ENCODE results near the gene NOP53. TPM values are rescaled to one million over a fixed set of nuclear protein-coding genes. Genes with fewer than 3 reads are reported as not detected.
"Not testable (repeated sequence)": the region's sequence is repeated elsewhere in the genome, so short reads cannot be mapped to it uniquely, and the experiment has no call there.

NOP53 gene
- polyA plus RNA-seq, 12 donors: 369 to 542 (median 460) TPM; not detected in 1

GRCh38 chr19:47767349-47767748, 22.0 kb downstream of the NOP53 start:
- no peak for DNase-seq

- no peak for DNase-seq
These were observed 23.3 kb downstream of the NOP53 start for GRCh38 chr19:47768604-47769003.

- DNase-seq: no peak
These were observed 24.2 kb downstream of the NOP53 start for GRCh38 chr19:47769534-47769933.

GRCh38 chr19:47771291-47771690, 25.9 kb downstream of the NOP53 start:
- not testable (repeated sequence) for DNase-seq

- no peak for DNase-seq
These were observed 31.2 kb downstream of the NOP53 start for GRCh38 chr19:47776568-47776967.

GRCh38 chr19:47777245-47778048, 32.1 kb downstream of the NOP53 start:
- not testable (repeated sequence) for DNase-seq

- DNase-seq: peak; percentile 85
These were observed 33.0 kb downstream of the NOP53 start, which contains the start of gene SELENOW for GRCh38 chr19:47778049-47778953. Gene SELENOW (plus strand): TSS chr19:47778703. CDS start chr19:47778786, 83 bp downstream.

GRCh38 chr19:47778954-47779351, 33.6 kb downstream of the NOP53 start:
- DNase-seq: no peak

- DNase-seq: no peak
These were observed 34.3 kb downstream of the NOP53 start for GRCh38 chr19:47779524-47780214.

- no peak for DNase-seq
These were observed 34.8 kb downstream of the NOP53 start for GRCh38 chr19:47780215-47780551.

- no peak for DNase-seq
These were observed 36.4 kb downstream of the NOP53 start for GRCh38 chr19:47781590-47782262.

- no peak for DNase-seq
These were observed 41.2 kb downstream of the NOP53 start for GRCh38 chr19:47786566-47786965.

- DNase-seq: not testable (repeated sequence)
These were observed 42.0 kb downstream of the NOP53 start for GRCh38 chr19:47787307-47787706.

GRCh38 chr19:47789811-47790210, 44.5 kb downstream of the NOP53 start:
- DNase-seq: not testable (repeated sequence)

GRCh38 chr19:47790398-47790814, 45.1 kb downstream of the NOP53 start:
- peak; percentile 57 for DNase-seq

GRCh38 chr19:47792616-47793015, 47.3 kb downstream of the NOP53 start:
- no peak for DNase-seq

GRCh38 chr19:47794526-47794925, 49.2 kb downstream of the NOP53 start:
- no peak for DNase-seq

GRCh38 chr19:47796785-47797184, 51.4 kb downstream of the NOP53 start:
- DNase-seq: no peak

GRCh38 chr19:47797996-47798903, 52.9 kb downstream of the NOP53 start:
- DNase-seq: no peak

- DNase-seq: no peak
These were observed 53.5 kb downstream of the NOP53 start for GRCh38 chr19:47798904-47799266.

Measured in muscle of arm (tissue), 12 donors.